Eye (tissue), 1 donor: ENCODE results near the gene UBE3B.
"Not testable (repeated sequence)": the region's sequence is repeated elsewhere in the genome, so short reads cannot be mapped to it uniquely, and the experiment has no call there.

ENCODE experiments used
- DNase-seq: peaks from one replicate; pipeline ENCODE4 v3.0.0-alpha.2; 2015

UBE3B gene

GRCh38 chr12:109451400-109451799, 26.0 kb upstream of the UBE3B start:
- no peak for DNase-seq

DNA sequence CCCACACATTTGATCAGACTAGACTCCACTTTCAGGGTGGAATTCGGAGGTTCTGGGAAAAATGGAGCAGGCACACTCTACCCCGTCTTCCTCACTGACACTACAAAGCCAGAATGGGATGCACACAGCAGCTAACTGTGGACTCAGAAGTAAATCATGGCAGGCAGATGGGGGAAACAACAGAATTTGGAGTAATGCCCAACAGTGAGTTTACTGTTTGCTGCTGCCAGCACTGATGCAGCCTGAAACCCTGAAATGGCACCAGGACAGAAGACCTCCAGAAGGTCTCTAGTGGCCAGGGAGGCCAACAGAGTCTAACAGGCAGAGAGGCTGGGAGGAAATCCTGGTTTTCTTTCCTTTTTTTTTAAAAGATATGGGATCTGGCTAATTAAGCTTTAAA, 24.9 kb upstream of the UBE3B start:
- DNase-seq, result no peak

GRCh38 chr12:109455706-109456105, 21.7 kb upstream of the UBE3B start:
- DNase-seq, result no peak

DNA sequence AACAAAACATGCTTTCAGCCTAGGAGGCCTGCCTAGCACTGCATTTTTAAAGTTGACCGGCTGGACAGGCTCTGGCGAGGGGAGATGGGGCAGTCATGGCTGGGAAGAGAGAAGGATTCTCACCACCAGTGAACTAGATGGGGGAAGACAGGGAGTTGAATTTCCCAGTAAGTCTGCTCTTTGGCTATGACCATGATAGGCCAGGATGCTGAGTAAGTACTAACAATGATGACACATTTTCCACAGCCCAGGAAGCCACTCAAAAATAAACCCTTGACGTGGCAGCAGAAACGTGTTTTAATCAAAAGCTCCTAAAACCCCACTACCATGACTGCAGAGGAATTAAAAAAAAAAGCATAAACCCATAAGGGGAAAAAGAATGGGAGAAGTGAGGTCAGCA, 19.3 kb upstream of the UBE3B start:
- DNase-seq, result no peak

GRCh38 chr12:109458771-109459208, 18.6 kb upstream of the UBE3B start:
- DNase-seq, result peak; percentile 47

GRCh38 chr12:109459247-109459646, 18.2 kb upstream of the UBE3B start:
- no peak for DNase-seq

- no peak for DNase-seq
These were observed 16.9 kb upstream of the UBE3B start for GRCh38 chr12:109460538-109460937.

DNA sequence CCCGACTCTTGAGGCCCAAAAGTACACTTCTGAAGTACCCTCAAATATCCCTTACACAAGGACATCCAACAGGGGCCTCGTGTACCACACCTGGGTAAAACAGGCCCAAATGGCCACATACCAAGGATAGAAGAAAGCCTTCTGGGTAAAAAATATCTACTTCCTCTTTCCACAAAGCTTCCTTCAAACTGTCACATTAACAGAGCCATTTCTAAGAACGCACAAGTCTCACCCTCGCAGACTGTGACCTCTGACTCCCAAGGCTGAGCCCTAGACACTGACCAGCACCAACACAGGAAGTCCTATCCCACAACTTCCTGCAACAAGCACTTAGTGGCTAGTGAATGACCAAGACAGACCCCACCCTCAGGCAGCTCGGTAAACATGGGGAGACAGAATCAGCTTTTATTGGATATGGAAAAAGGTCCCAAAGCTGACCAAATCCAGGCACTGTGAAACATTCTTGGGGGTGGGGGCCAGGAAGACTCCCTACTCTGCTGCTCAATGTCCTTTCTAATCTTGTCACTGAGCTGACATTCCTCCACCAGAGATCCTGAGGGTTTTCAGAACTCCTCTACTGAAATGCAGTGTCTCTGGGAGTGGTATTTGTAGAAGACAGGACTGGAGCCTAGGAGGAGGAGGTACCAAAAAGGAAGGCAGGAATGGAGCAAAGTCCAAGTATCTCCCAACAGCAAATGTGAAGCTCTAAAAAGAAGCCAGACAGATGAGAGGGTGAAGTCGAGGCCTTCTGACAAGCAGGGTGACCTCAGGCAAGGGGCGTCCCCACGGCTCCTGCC, 16.2 kb upstream of the UBE3B start:
- DNase-seq, result no peak

- DNase-seq, result peak; percentile 75
These were observed 15.3 kb upstream of the UBE3B start for GRCh38 chr12:109461846-109462756.

- peak; percentile 81 for DNase-seq
These were observed 14.4 kb upstream of the UBE3B start for GRCh38 chr12:109462868-109463692.

DNA sequence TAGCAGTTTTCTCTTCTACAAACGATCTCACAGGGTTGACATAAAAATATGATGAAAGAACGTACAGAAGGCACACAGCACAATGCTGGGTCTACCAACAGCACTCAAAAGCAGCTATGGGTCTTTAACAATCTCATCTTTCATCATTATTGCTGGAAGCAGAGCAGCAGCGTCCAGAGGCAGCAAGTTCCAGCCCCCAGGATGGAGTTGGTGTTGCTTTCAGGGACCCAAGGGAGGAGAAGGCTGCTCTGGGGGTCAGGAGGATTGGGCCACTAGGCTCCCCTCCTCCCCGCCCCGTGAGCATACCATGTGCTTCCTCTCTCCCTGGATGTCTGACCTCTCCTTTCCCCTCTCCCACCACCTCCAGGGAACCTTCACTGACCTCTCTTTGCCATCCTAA, 13.7 kb upstream of the UBE3B start:
- DNase-seq, result no peak

DNA sequence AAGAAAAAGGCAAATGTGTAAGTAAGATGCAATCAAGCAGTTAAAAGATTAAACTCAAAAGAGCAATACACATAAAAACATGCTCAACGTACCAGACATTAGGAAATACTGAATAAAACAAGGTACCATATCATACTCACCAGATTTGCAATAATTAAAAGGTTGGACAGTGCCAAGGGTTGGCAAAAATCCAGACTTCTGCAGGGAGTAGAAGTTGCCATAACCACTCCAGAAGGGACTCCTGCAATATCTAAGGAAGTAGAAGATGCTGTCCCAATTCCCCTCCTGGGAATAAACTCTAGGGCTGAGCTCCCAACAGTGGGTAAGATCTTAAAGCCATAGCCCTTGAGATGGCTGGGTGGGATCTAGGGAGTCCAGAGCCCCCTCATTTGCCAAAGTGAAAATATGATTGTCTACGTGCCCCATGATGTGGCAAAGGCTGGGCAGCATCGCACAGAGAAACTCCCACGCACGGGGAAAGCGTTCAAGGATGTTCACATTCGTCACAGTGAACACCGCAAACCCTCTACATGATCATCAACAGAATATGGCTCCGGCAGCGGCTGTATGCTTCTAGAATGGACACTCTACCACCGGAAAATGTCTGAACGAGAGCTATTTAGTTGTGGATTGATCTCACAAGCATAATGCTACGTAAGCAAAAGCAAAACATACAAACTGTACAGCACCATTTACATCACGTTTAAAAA, 12.6 kb upstream of the UBE3B start:
- DNase-seq, result no peak

DNA sequence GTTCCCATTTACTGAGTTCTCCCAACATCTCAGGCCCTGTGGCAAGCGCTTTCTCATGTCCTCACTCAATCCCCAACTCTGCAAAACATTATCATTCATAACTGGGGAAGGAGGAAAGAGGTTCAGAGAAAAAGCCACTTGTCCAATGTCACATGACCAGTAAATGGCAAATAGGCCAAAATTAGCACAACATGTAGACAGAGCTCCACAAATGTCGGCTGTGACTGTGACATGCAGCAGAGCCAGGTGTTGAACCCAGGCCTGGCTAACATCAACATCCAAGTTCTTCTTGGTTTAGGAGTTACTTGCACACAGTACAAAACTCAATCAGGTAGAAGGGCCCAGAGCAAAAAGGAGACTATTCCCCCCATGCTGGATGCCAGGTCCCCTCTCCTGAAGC, 11.1 kb upstream of the UBE3B start:
- no peak for DNase-seq

GRCh38 chr12:109466821-109467220, 10.6 kb upstream of the UBE3B start:
- DNase-seq, result no peak

DNA sequence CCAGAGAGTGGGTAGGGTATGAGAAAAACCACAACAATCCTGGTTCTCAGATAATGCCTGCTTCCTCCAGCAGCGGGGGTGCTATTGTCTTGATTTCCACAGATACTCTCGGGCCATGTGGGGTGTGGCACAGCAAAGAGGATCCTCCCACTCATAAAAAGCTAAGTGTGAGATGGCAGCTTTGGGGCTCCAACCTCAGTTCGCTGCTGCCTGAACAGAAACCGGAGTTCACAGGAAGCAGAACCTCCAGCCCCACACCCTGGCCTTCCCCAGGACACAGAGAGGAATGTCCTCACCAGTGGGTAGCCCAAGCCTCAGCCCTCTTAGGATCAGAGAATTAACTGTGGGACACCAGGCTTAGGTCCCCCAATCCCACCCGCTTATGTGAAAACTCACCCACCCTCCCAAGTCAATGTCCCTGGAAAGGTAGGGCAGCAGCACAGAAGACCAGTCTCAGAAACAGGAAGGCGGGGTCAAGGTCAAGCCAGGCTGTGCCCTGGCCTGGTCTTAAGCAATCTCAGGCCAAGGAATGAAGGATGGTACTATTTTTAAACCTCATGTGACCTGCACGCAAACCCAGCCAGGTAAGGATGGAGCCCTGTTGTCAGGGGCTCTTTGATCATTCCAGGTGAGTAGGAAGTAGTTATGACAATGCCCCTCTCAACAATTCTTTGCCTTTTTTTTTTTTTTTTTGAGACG, 9.3 kb upstream of the UBE3B start:
- DNase-seq, result no peak

DNA sequence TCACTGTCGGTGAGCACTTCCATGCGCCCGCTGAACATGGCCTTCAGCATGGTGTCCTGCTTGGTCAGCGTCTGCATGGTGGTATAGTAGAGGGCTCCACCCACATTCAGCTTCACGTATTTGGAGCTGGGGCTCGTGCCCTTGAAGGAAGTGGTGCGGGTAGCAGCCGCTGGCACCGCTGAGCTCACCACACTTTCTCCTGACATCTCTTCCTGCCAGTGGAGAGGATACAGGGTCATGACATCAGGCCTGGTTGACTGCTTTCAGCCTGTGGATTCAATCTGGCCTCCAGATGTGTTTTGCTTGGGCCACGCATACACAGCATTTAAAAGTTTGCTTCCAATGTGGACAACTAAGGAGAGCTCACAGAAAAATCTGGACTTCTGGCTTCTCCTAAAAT, 7.9 kb upstream of the UBE3B start:
- no peak for DNase-seq

- no peak for DNase-seq
These were observed 4.4 kb upstream of the UBE3B start for GRCh38 chr12:109473006-109473405.

DNA sequence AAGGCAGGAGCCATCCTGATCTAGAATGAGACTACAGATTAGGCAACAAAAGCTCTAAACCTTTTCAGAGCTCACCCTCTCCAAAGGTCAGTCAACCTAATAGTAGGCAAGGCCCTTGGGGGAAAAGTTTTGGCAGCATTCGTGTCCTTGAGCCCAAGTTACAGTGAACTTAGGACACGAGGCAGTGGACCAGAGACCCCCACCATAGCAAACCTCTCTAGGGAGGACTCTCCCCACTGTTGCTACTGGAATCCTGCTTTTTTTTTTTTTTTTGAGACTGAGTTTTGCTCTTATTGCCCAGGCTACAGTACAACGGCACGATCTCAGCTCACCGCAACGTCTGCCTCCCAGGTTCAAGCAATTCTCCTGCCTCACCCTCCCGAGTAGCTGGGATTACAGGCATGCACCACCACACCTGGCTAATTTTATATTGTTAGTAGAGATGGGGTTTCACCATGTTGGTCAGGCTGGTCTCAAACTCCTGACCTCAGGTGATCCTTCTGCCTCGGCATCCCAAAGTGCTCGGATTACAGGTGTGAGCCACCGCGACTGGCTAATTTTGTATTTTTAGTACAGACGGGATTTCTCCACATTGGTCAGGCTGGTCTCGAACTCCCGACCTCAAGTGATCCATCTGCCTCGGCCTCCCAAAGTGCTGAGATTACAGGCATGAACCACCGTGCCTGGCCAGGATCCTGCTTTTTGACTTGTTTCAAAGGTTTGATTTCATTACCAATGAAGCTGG, 3.7 kb upstream of the UBE3B start:
- DNase-seq, result not testable (repeated sequence)

DNA sequence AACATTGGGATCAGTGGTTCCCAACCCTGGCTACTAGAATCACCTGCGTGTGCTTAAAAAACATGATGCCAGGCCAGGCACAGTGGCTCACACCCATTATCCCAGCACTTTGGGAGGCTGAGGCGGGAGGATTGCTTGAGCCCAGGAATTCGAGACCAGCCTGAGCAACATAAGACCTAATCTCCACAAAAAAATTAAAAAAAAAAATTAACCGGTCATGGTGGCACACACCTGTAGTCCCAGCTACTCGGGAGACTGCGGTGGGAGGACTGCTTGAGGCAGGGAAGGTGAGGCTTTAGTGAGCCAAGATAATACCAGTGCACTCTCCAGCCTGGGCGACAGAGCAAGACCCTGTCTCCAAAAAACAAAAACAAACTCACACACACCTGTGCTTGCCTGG, 2.3 kb upstream of the UBE3B start:
- DNase-seq, result no peak

- DNase-seq, result peak; percentile 9
These were observed 1.2 kb upstream of the UBE3B start for GRCh38 chr12:109475993-109476806.
